Right lobe of liver (tissue), 4 donors: ENCODE results near the gene TEX22.

Experiments used
- CTCF ChIP-seq, 4 donors: fragments of 200-600 bp in 3 of 4; fragments of 450-650 bp in 1 of 4; IDR thresholded peaks; one replicate each; pipeline versions ENCODE4 v1.5.1 to v1.8.0; 2016 to 2022; ENCODE audit warnings: antibody characterized with exemption in 4 of 4, mild to moderate bottlenecking in 2 of 4
- POLR2A ChIP-seq: fragments of 450-650 bp; IDR thresholded peaks from one replicate; pipeline ENCODE4 v1.6.1; 2017; ENCODE audit warnings: antibody characterized with exemption, mild to moderate bottlenecking
- donor health status: DM: no; HTN: no; CAD: no.
- donor health status: DM: no; HTN: no; CAD: no.
- donor health status: DM: no; HTN: yes; CAD: no.

- TF ChIP-seq CTCF (IDR thresholded peaks at IDR 0.05) (no peak), POLR2A (no peak)
Measured at GRCh38 chr14:105450123-105450505, 51.8 kb downstream of the TEX22 start.
